GM10266 (cell line): ENCODE results near the gene PRKAR1B.

Source experiments
- DNase-seq: peaks from one replicate; pipeline ENCODE4 v3.0.0; 2012; ENCODE audit errors: extremely low spot score
- TF ChIP-seq, protein P1 (sequence below): IDR thresholded peaks from 2 replicates; pipeline ENCODE4 v1.5.1; 2012; ENCODE audit warnings: mild to moderate bottlenecking, low read depth; ENCODE audit not compliant: control insufficient read depth, insufficient read depth; ENCODE audit errors: missing control alignments

Gene PRKAR1B

DNA sequence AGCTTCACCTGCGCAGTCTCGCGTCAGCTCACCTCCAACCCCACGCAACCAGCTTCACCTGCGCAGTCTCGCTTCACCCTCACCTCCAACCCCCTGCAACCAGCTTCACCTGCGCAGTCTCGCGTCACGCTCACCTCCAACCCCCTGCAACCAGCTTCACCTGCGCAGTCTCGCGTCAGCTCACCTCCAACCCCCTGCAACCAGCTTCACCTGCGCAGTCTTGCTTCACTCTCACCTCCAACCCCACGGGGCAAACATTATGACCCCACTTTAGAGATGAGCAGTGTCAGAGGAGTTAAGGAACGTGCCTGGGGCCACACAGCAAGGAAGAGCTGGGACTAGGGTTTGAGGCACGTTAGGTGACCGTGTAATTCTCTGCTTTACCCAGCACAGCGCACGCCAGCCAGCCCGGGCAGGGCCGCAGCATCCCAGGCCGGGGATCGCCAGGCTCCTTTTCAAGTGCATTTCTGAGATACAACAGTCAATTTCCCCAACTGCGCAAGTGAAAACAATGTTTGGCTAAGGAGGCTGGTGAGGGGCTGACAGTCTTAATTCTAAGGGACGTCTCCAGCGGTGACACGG, 184.9 kb downstream of the PRKAR1B start:
- DNase-seq = no peak
- TF ChIP-seq, protein P1, sequence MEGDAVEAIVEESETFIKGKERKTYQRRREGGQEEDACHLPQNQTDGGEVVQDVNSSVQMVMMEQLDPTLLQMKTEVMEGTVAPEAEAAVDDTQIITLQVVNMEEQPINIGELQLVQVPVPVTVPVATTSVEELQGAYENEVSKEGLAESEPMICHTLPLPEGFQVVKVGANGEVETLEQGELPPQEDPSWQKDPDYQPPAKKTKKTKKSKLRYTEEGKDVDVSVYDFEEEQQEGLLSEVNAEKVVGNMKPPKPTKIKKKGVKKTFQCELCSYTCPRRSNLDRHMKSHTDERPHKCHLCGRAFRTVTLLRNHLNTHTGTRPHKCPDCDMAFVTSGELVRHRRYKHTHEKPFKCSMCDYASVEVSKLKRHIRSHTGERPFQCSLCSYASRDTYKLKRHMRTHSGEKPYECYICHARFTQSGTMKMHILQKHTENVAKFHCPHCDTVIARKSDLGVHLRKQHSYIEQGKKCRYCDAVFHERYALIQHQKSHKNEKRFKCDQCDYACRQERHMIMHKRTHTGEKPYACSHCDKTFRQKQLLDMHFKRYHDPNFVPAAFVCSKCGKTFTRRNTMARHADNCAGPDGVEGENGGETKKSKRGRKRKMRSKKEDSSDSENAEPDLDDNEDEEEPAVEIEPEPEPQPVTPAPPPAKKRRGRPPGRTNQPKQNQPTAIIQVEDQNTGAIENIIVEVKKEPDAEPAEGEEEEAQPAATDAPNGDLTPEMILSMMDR = no peak

DNA sequence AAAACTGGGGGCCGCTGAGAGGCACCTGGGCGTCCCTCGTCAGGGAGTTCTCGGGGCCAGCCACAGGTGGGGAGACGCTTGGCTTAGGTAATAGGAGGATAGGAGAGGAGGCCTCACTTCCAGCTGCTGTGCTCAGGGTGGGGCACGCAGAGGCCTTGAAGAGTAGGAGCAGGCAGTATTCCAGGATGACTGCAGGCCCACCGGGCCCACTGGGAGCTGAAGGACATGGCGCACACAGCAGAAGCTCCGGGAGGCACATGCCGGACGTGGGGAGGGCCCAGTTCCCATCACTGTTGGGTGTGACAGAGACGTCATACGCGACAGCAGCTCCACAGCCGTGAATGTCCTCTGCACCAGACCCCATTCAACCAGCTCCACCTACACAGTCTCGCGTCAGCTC, 185.4 kb downstream of the PRKAR1B start:
- no peak for DNase-seq
- TF ChIP-seq, protein P1 = no peak

DNA sequence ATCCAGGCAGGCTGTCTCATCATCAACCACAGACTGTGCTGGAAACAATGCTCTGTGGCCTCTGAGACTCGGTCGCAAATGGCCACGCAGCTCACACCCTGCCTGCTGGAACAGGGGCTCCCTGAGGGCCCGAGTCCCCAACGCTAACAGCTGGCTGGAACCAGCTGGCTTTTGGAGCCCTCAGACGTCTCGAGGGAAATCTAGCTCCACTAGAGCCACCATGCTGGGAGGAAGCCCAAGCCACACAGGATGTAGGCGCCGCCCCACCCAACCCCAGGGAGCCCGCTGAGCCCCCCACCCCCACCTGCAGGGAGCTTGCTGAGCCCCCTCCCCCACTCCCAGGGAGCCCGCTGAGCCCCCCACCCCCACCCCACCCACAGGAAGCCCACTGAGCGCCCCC, 186.1 kb downstream of the PRKAR1B start:
- TF ChIP-seq, protein P1 = no peak
- DNase-seq = no peak

DNA sequence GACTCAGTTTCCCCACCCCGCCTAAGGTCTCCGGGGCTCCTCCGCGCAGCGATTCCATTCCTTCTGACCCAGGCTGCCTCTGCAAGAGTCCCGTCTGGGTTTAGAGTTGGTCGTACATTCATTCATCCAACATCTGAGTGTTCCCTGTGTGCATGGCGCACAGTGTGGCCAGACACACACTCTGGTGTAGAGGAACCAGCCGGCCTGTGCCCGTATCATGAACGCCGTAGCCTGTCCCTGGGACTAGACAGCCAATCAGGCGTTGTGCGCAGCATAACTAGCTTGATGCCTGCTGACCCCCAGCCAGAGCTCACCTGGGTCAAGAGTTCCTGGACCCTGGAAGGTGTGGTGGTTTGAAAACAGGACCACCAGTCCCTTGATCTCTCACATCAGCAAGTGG, 186.5 kb downstream of the PRKAR1B start:
- TF ChIP-seq, protein P1 = no peak
- DNase-seq = no peak

DNA sequence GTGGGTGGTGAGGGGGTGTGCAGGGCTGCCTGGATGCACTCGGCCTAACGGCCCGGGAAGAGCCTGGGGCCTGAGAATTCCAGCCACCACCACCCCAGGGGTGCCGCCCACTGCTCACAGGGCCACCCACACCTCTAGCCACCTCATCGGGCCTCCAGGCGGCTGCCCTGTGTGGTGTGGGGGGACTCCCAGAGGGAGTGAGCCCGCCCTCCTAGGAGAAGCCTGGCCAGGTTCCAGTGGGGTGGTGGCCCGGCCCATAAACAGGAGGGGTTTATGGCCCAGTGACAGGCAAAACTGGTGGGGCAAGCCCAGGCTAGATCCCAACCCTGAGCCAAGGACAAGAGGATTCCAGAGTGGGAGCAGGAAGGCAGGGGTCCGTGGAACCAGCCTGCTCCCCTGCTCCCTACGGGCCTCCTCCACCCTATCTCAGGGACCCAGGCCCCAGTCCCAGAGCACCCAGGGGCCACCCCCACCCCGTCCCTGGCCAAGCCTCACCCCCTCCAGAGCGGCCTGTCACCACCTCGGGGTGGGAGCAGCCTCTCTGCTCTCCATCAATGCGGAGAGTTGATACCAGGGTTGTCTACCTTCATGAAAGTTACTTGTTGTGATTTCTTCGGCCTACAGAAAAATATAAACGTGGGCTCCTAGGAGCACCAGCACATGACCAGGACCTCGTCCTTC, 187.2 kb downstream of the PRKAR1B start:
- TF ChIP-seq, protein P1 = no peak
- DNase-seq = no peak

DNA sequence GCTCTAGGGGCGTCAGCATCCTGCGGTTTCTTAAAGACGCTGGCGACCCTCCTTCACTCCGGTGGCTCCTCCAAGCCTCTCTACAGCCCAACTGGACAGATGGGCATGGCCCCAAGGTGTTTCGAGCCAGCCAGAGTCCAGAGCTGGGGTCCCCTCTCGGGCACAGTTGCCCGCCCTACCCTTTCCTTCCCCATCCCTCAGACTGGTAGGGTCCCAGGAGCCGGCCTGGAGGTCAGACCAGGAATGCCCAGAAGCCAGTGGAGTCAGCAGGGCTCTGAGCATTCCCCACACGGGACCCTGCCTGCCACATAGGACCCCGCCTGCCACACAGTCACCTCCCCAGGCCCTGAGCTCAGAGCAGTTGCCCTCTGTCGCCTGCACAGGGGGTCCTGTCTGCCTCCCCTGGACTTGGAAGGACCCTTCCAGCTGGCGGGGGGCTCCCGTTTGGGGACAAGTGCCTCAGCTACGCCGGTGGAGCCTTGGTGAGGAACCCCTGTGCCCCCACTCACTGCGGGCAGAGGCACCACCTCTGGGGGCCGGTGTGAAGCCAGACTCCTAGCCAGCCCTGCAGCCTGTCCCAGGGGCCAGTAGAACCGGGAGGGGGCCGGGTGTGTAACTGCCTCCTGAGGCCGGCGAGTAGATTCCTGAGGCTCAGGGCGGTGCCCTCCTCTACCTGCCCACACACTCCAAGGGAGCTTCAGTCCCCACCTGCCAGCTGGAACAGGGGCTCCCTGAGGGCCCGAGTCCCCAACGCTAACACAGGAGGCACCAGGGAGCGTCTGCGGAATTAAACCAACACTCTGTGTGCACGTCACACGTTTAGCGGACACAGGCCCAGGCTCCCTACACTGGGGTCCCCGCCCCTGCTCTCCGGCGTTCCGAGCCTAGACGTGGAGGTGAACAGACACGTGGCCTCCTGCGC, 188.1 kb downstream of the PRKAR1B start:
- no peak for DNase-seq
- TF ChIP-seq, protein P1 = no peak

DNA sequence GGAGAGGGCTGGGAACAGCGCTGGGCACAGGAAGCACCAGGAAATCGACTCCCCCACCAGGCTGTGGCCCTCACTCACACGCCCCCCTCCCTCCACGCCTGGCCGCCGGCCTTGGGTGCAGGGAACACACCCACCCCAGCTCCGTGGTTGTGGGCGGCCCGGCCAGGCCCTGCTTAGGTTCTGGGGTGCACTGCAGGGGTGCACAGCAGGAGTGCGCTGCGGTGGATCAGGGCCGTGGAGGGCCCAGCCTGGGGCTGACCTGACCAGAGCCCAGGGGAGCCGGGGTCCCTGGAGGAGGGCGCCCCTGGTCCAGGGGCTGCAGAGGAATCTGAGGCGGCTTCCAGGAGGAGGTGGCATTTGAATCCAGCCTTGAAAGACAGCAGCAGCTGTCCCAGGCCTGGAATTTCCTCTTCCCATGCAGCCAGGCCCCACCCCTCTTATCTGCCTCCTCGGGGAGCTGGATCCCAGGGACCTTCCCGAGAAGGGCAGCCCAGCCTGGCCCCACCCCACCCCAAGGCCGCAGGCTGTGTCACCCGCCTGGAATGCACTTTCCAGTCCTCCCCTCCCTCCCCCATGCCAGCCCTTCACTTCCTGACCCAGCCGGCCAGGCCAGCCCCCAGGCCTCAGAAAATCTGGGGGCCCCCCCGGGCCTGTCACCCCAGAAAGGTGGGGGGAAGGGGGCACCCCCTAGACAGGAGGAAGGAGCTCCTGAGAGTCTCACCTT, 189.0 kb downstream of the PRKAR1B start:
- TF ChIP-seq, protein P1 = no peak
- DNase-seq = no peak
